ENCODE results near the gene KASH5.

DNA sequence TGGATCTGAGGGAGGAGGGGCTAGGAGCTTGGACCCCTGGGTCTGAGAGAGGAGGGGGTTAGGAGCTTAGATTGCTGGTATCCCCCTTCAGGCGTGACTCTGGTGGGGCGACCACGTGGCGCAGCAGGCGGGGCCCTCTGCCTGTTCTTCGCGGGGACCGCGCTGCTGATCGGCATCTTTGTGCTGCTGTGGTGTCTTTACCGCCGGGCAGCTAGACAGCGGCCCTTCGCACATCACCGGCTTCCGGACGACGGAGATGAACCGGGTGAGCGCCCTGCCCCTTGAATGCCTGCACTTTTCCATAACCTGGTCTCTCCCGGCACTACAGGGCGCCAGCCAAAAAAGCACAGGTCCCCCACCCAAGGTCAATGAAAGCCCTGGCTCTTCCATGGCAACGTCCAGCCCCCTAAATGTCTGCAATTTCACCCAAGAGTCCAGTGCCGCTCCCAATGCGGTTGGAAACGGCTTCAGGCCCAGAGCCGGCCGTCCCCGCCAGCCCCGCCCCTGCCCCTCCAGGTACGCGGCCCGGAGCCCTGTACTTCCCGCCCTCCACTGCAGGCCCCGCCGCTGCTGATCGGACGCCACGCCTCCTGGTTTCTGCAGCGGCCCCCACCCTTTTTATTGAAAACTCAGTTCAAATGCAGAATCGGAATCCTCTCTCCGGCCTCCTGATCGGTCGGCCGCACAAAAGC is 40.0 kb downstream of the KASH5 start:
- TF ChIP-seq, protein P1, sequence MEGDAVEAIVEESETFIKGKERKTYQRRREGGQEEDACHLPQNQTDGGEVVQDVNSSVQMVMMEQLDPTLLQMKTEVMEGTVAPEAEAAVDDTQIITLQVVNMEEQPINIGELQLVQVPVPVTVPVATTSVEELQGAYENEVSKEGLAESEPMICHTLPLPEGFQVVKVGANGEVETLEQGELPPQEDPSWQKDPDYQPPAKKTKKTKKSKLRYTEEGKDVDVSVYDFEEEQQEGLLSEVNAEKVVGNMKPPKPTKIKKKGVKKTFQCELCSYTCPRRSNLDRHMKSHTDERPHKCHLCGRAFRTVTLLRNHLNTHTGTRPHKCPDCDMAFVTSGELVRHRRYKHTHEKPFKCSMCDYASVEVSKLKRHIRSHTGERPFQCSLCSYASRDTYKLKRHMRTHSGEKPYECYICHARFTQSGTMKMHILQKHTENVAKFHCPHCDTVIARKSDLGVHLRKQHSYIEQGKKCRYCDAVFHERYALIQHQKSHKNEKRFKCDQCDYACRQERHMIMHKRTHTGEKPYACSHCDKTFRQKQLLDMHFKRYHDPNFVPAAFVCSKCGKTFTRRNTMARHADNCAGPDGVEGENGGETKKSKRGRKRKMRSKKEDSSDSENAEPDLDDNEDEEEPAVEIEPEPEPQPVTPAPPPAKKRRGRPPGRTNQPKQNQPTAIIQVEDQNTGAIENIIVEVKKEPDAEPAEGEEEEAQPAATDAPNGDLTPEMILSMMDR (IDR thresholded peaks at IDR 0.05; ENCODE audit: low read depth, low read length, missing input control), result no peak
- TF ChIP-seq, protein P2, sequence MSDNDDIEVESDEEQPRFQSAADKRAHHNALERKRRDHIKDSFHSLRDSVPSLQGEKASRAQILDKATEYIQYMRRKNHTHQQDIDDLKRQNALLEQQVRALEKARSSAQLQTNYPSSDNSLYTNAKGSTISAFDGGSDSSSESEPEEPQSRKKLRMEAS (IDR thresholded peaks at IDR 0.05), result no peak
- TF ChIP-seq HNF4G (IDR thresholded peaks at IDR 0.05) (no peak), FOXA1 (IDR thresholded peaks at IDR 0.05) (no peak), SP1 (IDR thresholded peaks at IDR 0.05) (no peak), JUND (IDR thresholded peaks at IDR 0.05) (no peak), YY1 (IDR thresholded peaks at IDR 0.05) (no peak), RAD21 (IDR thresholded peaks at IDR 0.05) (no peak), RXRA (IDR thresholded peaks at IDR 0.05) (no peak), TAF1 (conservative IDR thresholded peaks at IDR 0.05) (no peak)
- TF ChIP-seq, protein P3, sequence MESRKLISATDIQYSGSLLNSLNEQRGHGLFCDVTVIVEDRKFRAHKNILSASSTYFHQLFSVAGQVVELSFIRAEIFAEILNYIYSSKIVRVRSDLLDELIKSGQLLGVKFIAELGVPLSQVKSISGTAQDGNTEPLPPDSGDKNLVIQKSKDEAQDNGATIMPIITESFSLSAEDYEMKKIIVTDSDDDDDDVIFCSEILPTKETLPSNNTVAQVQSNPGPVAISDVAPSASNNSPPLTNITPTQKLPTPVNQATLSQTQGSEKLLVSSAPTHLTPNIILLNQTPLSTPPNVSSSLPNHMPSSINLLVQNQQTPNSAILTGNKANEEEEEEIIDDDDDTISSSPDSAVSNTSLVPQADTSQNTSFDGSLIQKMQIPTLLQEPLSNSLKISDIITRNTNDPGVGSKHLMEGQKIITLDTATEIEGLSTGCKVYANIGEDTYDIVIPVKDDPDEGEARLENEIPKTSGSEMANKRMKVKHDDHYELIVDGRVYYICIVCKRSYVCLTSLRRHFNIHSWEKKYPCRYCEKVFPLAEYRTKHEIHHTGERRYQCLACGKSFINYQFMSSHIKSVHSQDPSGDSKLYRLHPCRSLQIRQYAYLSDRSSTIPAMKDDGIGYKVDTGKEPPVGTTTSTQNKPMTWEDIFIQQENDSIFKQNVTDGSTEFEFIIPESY (IDR thresholded peaks at IDR 0.05), result no peak
- TF ChIP-seq, protein P4, sequence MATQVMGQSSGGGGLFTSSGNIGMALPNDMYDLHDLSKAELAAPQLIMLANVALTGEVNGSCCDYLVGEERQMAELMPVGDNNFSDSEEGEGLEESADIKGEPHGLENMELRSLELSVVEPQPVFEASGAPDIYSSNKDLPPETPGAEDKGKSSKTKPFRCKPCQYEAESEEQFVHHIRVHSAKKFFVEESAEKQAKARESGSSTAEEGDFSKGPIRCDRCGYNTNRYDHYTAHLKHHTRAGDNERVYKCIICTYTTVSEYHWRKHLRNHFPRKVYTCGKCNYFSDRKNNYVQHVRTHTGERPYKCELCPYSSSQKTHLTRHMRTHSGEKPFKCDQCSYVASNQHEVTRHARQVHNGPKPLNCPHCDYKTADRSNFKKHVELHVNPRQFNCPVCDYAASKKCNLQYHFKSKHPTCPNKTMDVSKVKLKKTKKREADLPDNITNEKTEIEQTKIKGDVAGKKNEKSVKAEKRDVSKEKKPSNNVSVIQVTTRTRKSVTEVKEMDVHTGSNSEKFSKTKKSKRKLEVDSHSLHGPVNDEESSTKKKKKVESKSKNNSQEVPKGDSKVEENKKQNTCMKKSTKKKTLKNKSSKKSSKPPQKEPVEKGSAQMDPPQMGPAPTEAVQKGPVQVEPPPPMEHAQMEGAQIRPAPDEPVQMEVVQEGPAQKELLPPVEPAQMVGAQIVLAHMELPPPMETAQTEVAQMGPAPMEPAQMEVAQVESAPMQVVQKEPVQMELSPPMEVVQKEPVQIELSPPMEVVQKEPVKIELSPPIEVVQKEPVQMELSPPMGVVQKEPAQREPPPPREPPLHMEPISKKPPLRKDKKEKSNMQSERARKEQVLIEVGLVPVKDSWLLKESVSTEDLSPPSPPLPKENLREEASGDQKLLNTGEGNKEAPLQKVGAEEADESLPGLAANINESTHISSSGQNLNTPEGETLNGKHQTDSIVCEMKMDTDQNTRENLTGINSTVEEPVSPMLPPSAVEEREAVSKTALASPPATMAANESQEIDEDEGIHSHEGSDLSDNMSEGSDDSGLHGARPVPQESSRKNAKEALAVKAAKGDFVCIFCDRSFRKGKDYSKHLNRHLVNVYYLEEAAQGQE (IDR thresholded peaks at IDR 0.05), result no peak
- TF ChIP-seq, protein P5, sequence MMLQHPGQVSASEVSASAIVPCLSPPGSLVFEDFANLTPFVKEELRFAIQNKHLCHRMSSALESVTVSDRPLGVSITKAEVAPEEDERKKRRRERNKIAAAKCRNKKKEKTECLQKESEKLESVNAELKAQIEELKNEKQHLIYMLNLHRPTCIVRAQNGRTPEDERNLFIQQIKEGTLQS (IDR thresholded peaks at IDR 0.05), result no peak
